GM19193 (cell line): ENCODE results near the gene NDUFS2.

ENCODE experiments used
- POLR2A ChIP-seq: IDR thresholded peaks from 4 replicates; pipeline ENCODE4 v1.6.1; 2011; ENCODE audit not compliant: insufficient read depth, insufficient read length; ENCODE audit errors: extremely low read depth

NDUFS2 gene

DNA sequence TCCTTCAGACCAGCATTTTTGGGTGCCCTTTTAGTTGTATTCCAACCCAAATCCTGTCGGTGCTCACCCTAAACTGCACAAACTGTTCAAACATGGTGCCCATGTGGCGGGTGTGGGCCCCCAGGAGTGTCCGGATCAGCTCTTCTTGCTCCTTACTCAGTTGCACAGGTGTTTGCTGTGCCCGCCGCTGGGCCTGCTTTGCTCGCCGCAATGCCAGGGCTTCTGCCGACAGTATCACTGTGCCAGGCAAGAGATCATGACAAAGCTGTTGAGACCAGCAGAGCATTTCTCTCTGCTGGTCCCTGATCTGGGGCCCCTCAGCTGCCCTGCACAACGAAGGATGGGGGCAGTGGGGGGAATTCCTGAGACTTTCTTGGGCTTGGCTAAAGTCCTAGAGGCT, 30.9 kb downstream of the NDUFS2 start:
- no peak for TF ChIP-seq POLR2A

GRCh38 chr1:161235957-161236775, 34.0 kb downstream of the NDUFS2 start:
- no peak for TF ChIP-seq POLR2A

- no peak for TF ChIP-seq POLR2A
Measured at GRCh38 chr1:161238039-161238473, 35.9 kb downstream of the NDUFS2 start, which contains the start of gene NR1I3. Gene NR1I3 (minus strand): TSS chr1:161238203. CDS start chr1:161236565, 1,638 bp downstream.

DNA sequence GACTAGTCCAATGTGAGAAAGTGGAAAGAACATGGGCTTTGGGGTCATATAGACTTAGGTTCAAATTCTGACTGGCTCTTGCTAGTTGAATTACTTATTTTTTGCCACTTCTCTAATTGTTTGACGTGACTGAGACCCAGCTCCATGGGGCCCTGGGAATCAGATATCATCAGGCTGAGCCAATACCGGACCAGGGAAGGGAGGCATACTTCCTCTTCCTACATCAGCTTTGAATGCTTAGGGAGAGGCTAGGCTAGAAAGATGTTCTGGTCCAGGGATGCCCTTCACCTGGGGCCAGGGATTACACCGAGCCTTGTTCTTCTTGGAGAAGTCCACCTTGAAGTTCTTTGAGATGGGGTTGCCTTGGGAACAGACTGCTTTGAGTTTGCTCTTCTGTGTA, 39.5 kb downstream of the NDUFS2 start:
- TF ChIP-seq POLR2A: no peak

DNA sequence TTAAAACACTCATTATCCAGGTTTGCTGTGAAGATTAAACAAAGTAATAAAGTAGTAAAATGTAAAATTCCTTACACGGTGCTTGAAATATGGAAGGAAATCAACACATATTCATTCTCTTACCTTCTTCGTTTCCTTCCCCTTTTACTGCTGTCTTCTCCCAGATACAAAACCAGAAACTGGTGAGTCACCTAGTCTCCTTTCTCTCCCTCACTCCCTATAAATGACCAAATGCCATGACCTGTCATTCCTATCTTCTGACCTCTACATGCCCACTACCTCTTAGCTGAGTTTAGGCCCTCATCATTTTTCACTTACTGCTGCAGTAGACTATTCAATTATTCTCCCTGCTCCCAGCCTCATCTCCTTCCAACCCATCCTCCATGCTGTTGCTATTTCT, 40.1 kb downstream of the NDUFS2 start:
- TF ChIP-seq POLR2A: no peak

DNA sequence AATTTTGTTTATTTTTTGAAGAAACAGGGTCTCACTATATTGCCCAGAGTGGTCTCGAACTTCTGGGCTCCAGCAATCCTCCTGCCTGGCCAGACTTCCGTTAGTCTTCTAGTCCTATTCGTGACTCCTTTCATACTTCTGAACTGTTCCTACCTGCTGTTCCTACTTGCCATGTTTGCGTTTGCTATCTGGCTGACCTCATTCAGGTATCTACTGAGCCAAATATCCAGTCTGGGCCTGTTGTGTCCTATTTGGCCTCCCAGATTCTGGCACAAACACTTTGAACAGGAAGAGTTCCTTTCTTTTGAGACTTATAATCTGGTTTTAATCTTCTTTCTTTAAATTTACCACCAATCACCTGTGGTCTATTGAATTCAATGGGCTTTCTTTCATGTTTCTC, 42.7 kb downstream of the NDUFS2 start:
- no peak for TF ChIP-seq POLR2A

- no peak for TF ChIP-seq POLR2A
Measured at GRCh38 chr1:161250829-161251228, 48.7 kb downstream of the NDUFS2 start.

DNA sequence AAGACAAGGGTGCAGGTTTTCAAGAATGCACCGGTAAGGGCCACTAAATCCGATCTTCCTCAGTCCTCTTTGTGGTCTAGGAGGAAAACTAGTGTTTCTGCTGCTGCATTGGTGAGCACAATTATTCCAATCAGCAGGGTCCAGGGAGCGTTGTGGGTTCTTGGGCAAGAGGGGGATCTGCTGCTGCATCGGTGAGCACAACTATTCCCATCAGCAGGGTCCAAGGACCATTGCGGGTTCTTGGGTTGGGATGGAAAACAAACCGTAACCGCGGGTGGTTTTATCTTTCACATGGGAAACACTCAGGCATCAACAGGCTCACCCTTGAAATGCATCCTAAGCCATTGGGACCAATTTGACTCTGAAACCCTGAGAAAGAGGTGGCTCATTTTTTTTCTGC, 49.4 kb downstream of the NDUFS2 start:
- TF ChIP-seq POLR2A: no peak

GRCh38 chr1:161258439-161259344, 56.5 kb downstream of the NDUFS2 start, which contains the start of gene PCP4L1:
Gene PCP4L1 (plus strand): TSS chr1:161258745. CDS start chr1:161258975, 230 bp downstream.
- no peak for TF ChIP-seq POLR2A

- TF ChIP-seq POLR2A: no peak
Measured at GRCh38 chr1:161259345-161259702, 57.2 kb downstream of the NDUFS2 start.

GRCh38 chr1:161259765-161260164, 57.6 kb downstream of the NDUFS2 start:
- TF ChIP-seq POLR2A: no peak

- no peak for TF ChIP-seq POLR2A
Measured at GRCh38 chr1:161260376-161261260, 58.5 kb downstream of the NDUFS2 start.

GRCh38 chr1:161261261-161262235, 59.4 kb downstream of the NDUFS2 start:
- TF ChIP-seq POLR2A: no peak
